Lower leg skin (tissue), 3 donors: Measurements from ENCODE around the gene INTS11.

Source experiments
- CTCF ChIP-seq, 3 donors: fragments of 450-650 bp; IDR thresholded peaks; one replicate each; pipeline ENCODE4 v1.5.1; 2016; ENCODE audit warnings: antibody characterized with exemption in 3 of 3, mild to moderate bottlenecking in 3 of 3, moderate library complexity in 2 of 3
- POLR2A ChIP-seq, 2 donors: fragments of 450-650 bp; IDR thresholded peaks; one replicate each; pipeline ENCODE4 v1.6.1; 2016 to 2017; ENCODE audit warnings: antibody characterized with exemption in 2 of 2, mild to moderate bottlenecking in 1 of 2, moderate library complexity in 1 of 2

DNA sequence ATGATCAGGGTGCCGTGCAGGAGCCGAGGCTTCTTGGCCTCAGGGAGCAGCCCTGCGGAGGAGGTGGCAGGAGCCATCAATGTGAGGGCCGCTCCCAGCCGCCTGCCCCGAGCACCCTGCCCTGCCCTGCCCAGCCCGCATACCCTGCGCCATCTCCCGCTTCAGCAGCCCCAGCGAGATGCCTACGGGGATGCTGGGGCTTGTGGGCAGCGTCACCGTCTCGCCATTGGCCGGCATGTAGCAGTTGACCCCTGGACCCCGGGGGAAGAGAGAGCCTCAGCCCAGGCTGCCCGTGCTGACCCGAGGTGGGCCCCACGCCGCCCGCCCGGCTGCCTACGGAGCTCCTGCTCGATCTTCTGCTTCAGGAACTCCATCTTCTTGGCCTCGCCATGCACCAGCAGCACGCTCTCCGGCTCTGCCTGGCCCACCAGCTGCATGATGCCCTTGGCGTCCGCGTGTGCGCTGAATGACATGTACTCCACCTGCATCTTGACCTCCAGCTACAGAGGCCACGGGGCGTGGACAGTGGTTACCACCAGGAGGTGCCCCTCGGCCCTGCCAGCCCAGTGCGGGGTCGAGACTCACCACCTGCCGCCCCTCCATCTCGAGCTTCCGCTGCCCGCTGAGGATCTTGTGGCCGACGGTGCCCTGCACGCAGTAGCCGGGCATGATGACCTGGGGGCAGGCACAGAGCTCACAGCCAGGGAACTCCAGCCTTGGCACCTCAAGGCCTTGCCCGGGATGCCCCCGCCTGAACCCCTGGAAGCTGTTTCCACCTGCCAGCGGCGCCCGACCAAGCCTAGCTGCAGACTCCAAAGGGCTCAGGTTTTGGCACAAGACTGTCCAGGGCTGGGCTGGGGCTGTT is 11.8 kb downstream of the INTS11 start:
- no peak for TF ChIP-seq CTCF (IDR thresholded peaks at IDR 0.05)
- TF ChIP-seq POLR2A (IDR thresholded peaks at IDR 0.05), result no peak
